Small intestine (tissue), 7 donors: ENCODE results near the gene ADAMTS8. TPM values are rescaled to one million over a fixed set of nuclear protein-coding genes. Genes with fewer than 3 reads are reported as not detected.

ENCODE experiments used
- DNase-seq, 2 donors: peaks; one replicate each; pipeline versions ENCODE4 v3.0.0 to v3.0.0-alpha.2; 2013
- FAIRE-seq: peaks from 2 replicates; lab custom pipeline; 2012; peaks lifted over from hg19 to GRCh38; lab: Jason Lieb, UNC
- H3K27ac ChIP-seq, 3 donors: one replicate each; pipeline ENCODE4 v1.5.1; 2013; ENCODE audit warnings: low read length in 2 of 3, mild to moderate bottlenecking in 2 of 3, control low read depth in 1 of 3, inconsistent platforms in 1 of 3, low read depth in 1 of 3, moderate library complexity in 1 of 3
- H3K27me3 ChIP-seq, 3 donors: one replicate each; pipeline ENCODE4 v1.6.1; 2013; ENCODE audit warnings: low read length in 3 of 3, inconsistent platforms in 1 of 3; ENCODE audit not compliant: control insufficient read depth in 3 of 3, insufficient read depth in 3 of 3
- H3K36me3 ChIP-seq, 3 donors: one replicate each; pipeline ENCODE4 v1.6.1; 2013; ENCODE audit warnings: low read length in 3 of 3, inconsistent platforms in 1 of 3, low read depth in 1 of 3, mild to moderate bottlenecking in 1 of 3, moderate library complexity in 1 of 3; ENCODE audit not compliant: control insufficient read depth in 3 of 3, insufficient read depth in 2 of 3
- H3K4me1 ChIP-seq, 3 donors: one replicate each; pipeline ENCODE4 v1.6.1; 2013; ENCODE audit warnings: low read length in 2 of 3, inconsistent platforms in 1 of 3, low read depth in 1 of 3, mild to moderate bottlenecking in 1 of 3, moderate library complexity in 1 of 3; ENCODE audit not compliant: control insufficient read depth in 3 of 3, insufficient read depth in 2 of 3
- H3K4me3 ChIP-seq, 3 donors: one replicate each; pipeline ENCODE4 v1.5.1; 2013; ENCODE audit warnings: low read length in 3 of 3, control low read depth in 1 of 3, inconsistent platforms in 1 of 3, low read depth in 1 of 3, mild to moderate bottlenecking in 1 of 3, moderate library complexity in 1 of 3
- H3K9me3 ChIP-seq, 2 donors: one replicate each; pipeline ENCODE4 v1.6.1; 2013; ENCODE audit warnings: low read depth in 1 of 2, low read length in 1 of 2; ENCODE audit not compliant: control insufficient read depth in 2 of 2, insufficient read depth in 1 of 2
- WGBS, 3 donors: extraction: QIAGEN DNeasy Blood & Tissue Kit; methylation state at CpG; one replicate each; pipeline ENCODE4 v1.1.7; 2013; 5-methylcytosine and 5-hydroxymethylcytosine counted together
- polyA plus RNA-seq, 4 donors: library from polyadenylated mRNA; stranded (reverse) in 3 of 4; unstranded in 1 of 4; fragments of 200-250 nt in 3 of 4; fragments of 120-200 nt in 1 of 4; gene quantifications; one replicate each; pipeline versions ENCODE4 v1.2.1 to v1.2.3, GENCODE V29; 2013
- donor health status: healthy with polysubstance abuse.
- donor health status: control.
- donor health status: control.
- donor health status: Bipolar disorder and iron deficiency.
- donor health status: healthy.

The ADAMTS8 gene
- polyA plus RNA-seq, 4 donors: 0.95 to 1.9 TPM; not detected in 2

DNA sequence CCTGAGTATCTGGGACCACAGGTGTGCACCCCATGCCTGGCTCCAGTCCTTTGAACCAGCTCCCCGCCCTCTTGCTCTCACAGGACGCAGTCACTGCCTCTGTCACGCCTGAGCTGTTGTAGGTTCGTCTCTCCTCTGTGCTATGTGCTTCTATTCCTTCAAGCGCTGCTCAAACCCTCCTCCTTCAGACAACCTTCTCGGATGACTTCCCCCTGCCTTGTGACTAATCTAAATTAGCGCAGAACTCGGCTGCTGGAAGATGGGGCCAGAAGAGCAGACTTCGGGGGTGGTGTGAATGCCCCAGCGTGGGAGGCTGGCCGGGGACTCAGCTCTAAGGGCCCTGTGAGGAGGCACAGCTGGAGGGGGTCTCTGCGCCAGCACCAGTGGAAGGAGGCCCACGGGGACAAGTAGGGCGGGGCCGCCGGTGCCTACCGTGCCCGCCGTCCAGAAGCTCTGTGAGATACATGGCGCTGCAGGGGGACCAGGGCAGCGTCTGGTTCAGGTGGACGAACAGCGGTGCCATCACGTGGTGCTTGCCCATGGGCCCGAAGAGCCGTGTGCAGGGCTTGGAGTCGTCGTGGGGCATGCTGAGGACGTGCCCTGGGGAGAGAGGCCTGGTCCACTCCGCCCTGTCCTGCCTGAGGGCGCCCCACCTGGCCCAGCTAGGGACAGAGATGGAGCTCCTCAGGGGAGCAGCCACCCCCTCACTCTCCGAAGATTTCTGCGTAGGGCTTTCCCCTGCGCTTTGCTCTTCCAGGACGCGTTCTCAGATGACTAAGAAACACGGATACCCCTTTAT lies 12.5 kb downstream of the ADAMTS8 start:
- DNase-seq (no peak), FAIRE-seq (no peak)
- H3K27me3 ChIP-seq: peaks cover 0 to 13% (median 0%) of the 10 kb centered on the region in 3 donors
- no peaks in the 10 kb centered on the region for H3K4me1 ChIP-seq
- H3K9me3 ChIP-seq: no peaks in the 10 kb centered on the region
- 82 to 85% (median 85%) methylated on average over 30 to 37 of the region's 37 CpGs for WGBS, 3 donors
- no peak overlapping the region for H3K4me3 ChIP-seq
- H3K27ac ChIP-seq: no peak overlapping the region
- no peaks in the 10 kb centered on the region for H3K36me3 ChIP-seq

DNA sequence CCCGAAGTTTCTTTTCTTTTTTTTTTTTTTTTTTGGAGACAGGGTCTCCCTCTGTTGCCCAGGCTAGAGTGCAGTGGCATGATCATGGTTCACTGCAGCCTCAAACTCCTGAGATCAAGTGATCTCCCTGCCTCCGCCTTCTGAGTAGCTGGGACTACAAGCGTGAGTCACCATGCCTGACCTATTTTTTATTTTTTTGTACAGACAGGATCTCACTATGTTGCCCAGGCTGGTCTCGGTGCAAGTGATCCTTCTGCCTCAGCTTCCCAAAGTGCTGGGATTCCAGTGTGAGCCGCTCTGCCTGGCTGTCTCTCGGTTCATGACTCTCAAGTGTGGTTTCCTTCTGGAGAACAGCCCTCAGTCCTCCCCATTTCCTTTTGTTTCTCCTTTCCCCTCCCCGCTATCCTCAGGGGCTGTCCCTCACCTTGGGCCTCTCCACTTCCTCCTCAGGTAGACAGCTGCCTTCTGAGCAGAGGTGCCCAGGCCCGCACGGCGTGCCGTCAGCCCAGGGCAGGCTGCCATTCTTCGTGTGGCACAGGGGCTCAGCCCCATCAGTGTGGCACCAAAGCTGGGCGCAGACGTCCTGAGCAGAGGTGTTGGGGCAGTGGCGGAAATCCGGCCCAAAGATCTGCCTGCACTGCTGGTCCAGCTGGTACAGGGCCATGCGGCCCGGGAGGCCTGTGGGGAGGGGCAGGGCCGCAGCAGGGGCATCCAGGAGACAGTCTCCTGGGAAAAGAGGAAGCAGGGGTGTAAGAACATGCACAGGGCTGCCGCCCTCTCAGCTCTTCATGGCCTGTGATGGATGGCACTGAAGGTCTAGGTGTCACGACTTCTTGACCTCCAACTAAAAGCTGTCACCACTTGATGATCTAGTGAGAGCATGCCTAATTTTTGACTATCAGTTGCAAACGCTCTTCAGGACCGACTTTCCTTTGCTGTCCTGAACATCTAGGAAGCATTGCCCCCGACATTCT lies 14.0 kb downstream of the ADAMTS8 start:
- WGBS, 3 donors: 56 to 73% (median 59%) methylated on average over 24 of the region's 24 CpGs
- Histone ChIP-seq H3K4me3 (no peak overlapping the region), H3K27me3 (peaks cover 0 to 17% (median 0%) of the 10 kb centered on the region in 3 donors), H3K9me3 (no peaks in the 10 kb centered on the region), H3K4me1 (no peaks in the 10 kb centered on the region), H3K27ac (no peak overlapping the region), H3K36me3 (no peaks in the 10 kb centered on the region)
- DNase-seq (no peak), FAIRE-seq (no peak)

DNA sequence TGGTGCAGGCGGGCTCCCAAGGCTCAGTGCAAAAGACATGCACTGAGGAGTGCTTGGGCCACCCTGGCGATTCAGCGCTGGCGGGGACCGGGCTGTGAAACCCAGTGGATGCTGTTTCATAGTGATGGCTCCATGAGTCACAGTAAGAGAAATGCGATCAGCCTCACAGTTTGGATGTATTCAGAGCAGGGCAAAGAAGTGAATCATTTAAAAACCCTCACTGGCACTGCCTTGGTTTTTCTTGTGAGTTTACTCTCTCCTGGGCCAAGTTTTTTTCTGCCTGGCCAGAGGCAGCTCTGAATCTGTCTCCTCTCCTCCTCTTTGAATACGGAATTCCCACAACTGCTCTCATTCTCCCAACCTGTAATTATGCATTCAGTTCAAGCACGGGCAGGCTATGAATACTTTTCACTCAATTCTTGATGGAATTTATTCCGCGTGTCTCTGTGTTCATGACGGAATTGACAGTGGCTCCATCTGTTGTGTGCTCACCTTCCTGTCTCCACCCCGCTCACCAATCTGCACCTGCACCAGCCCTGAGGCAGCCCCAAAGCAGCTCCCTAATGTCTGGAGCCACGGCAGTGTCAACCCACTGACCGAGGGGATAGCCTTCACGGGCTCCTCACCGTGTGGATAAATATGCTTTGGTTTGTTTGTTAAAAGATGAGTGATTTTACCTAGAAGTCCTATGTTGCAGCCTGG lies 14.9 kb downstream of the ADAMTS8 start:
- peaks cover 0 to 19% (median 0%) of the 10 kb centered on the region in 3 donors for H3K27me3 ChIP-seq
- no peak overlapping the region for H3K27ac ChIP-seq
- WGBS, 3 donors: 89 to 91% (median 91%) methylated on average over 16 of the region's 16 CpGs
- H3K9me3 ChIP-seq: no peaks in the 10 kb centered on the region
- no peak overlapping the region for H3K4me3 ChIP-seq
- DNase-seq (no peak), FAIRE-seq (no peak)
- no peaks in the 10 kb centered on the region for H3K4me1 ChIP-seq
- H3K36me3 ChIP-seq: no peaks in the 10 kb centered on the region

DNA sequence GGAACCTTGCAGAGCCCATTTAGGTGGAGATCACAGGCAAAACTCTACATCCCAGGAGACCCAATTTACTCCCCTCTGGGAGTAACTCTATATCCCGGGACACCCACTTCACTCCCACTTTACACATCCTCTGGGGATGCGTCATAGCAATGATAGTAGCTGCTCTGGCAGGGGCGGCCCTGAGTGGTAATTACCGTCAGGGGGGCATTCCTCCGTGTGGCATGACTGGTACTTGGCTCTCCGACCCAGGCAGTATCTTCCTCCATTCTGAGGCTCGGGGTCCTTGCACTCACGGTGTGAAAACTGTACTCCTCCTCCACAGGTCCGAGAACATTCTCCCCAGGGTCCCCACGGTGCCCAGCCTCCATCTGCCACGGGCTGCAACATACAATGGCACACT lies 17.2 kb downstream of the ADAMTS8 start:
- FAIRE-seq (no peak), DNase-seq (no peak)
- Histone ChIP-seq H3K27ac (no peak overlapping the region), H3K36me3 (no peaks in the 10 kb centered on the region), H3K9me3 (no peaks in the 10 kb centered on the region), H3K27me3 (peaks cover 0 to 24% (median 0%) of the 10 kb centered on the region in 3 donors), H3K4me1 (no peaks in the 10 kb centered on the region), H3K4me3 (no peak overlapping the region)
- WGBS, 3 donors: 79 to 84% (median 79%) methylated on average over 11 of the region's 11 CpGs

DNA sequence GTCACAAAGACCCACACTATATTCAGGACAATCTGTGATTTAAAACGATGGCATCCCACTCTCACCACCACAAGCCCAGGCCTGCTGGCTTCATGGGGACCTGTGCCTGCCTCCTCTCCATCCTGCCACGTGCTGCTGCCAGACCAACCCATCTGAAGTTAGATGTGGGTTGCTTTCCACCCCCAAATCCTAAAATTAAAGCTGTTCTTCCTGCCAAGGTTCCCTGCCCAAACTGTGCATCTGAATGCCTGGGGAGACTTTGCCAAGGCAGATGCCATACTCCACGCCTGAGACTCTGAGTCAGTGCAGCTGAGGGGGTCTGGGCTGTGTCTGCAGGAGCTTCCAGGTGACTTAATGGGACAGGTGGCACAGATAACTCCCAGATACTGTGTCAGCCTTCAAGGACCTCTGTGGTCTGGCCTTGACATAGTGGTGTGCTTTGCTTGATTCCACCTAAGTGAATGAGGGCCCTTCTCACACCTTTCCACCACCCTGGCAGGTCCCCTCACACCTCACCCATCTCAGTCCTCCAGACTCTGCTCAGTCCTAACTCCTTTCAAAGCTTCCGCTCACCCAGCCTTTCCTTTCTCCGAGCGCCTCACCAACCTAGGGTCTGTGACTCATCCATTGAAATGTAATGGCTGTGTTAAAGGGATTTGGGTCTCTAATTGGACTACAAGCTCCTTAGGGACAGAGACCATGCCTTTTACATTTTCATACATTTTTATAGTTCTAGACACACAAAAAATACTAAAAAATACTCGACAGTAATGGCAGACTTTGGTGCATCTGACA lies 18.6 kb downstream of the ADAMTS8 start:
- FAIRE-seq (no peak), DNase-seq (no peak)
- no peak overlapping the region for H3K27ac ChIP-seq
- H3K27me3 ChIP-seq: peaks cover 0 to 24% (median 0%) of the 10 kb centered on the region in 3 donors
- no peak overlapping the region for H3K4me3 ChIP-seq
- no peaks in the 10 kb centered on the region for H3K9me3 ChIP-seq
- no peaks in the 10 kb centered on the region for H3K36me3 ChIP-seq
- 78 to 87% (median 79%) methylated on average over 7 of the region's 7 CpGs for WGBS, 3 donors
- no peaks in the 10 kb centered on the region for H3K4me1 ChIP-seq

DNA sequence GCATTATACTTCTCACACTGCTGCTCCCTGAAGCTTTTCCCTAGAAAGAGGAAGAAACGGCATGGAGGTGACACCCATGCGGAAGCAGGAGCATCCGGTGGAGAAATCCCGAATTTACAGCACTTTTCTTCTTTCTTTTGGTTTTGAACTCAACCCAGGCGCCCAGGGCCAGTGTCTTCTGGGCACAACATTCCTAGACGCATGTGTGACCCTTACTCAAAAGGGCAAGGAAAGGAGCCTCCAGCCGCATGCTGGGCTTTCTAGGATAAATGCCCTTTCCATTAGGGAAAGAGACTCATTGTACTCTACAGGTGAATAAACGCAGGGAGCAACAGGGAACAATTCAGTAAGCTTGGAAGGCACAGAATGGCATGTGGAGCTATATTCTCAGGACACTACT lies 19.5 kb downstream of the ADAMTS8 start:
- 78 to 88% (median 87%) methylated on average over 8 of the region's 8 CpGs for WGBS, 3 donors
- DNase-seq: no peak
- no peak for FAIRE-seq
- no peaks in the 10 kb centered on the region for H3K4me1 ChIP-seq
- H3K36me3 ChIP-seq: no peaks in the 10 kb centered on the region
- no peak overlapping the region for H3K4me3 ChIP-seq
- no peaks in the 10 kb centered on the region for H3K9me3 ChIP-seq
- H3K27ac ChIP-seq: no peak overlapping the region
- peaks cover 0 to 21% (median 0%) of the 10 kb centered on the region in 3 donors for H3K27me3 ChIP-seq

DNA sequence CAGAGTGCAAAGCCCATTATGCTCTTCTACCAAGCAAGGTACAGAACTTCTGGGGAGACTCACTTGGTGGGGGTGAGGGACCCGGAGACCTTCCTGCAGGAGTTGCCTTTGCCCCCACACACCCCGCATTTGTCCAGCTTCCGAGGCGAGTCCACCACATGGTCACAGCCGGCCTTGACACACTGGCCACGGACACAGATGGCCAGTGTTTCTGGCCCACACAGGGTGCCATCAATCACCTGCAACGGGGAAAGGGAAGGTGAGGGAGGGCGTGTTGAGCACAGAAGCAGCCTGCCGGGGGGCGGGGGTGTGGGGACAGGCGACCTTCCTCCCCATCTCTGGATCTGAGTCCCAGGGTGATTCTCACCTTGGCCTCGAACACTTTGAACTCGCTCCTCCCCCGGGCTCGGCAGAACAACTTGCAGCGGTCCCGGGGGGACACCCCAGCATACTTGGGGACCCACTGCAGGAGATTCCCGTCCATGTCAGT lies 20.0 kb downstream of the ADAMTS8 start:
- Histone ChIP-seq H3K9me3 (no peaks in the 10 kb centered on the region), H3K27ac (no peak overlapping the region), H3K4me1 (peaks cover 0 to 3% (median 0%) of the 10 kb centered on the region in 3 donors), H3K36me3 (no peaks in the 10 kb centered on the region), H3K27me3 (peaks cover 0 to 21% (median 0%) of the 10 kb centered on the region in 3 donors), H3K4me3 (no peak overlapping the region)
- no peak for DNase-seq
- FAIRE-seq: no peak
- 79 to 82% (median 82%) methylated on average over 18 of the region's 18 CpGs for WGBS, 3 donors
